HG02642 (cell line): ENCODE measurements around the gene SLX9.
A peak's percentile ranks its signal among the peaks of the same experiment; 100 is the strongest.

Experiments
- ATAC-seq: cut with Tn5 transposase; IDR thresholded peaks from one replicate; pipeline ENCODE4 v1.9.1; 2021; ENCODE audit warnings: mild to moderate bottlenecking; ENCODE audit not compliant: unreplicated experiment, poor library complexity

The SLX9 gene

GRCh38 chr21:44939532-44940115, at the start of gene SLX9:
Gene SLX9 (plus strand): TSS chr21:44940029. CDS start chr21:44940058, 29 bp downstream.
- peak; percentile 75 for ATAC-seq

GRCh38 chr21:44890338-44890931, 49.4 kb upstream of the SLX9 start:
- ATAC-seq = no peak

- ATAC-seq = no peak
Observed at GRCh38 chr21:44890961-44891541, 48.8 kb upstream of the SLX9 start.

- no peak for ATAC-seq
Observed at GRCh38 chr21:44891631-44892031, 48.2 kb upstream of the SLX9 start.

GRCh38 chr21:44892095-44892494, 47.7 kb upstream of the SLX9 start:
- ATAC-seq = no peak

- ATAC-seq = peak; percentile 62
Observed at GRCh38 chr21:44892536-44893277, 47.1 kb upstream of the SLX9 start.

GRCh38 chr21:44893278-44893556, 46.6 kb upstream of the SLX9 start:
- peak; percentile 9 for ATAC-seq

GRCh38 chr21:44893948-44894656, 45.7 kb upstream of the SLX9 start:
- ATAC-seq = no peak

- no peak for ATAC-seq
Observed at GRCh38 chr21:44894687-44895302, 45.0 kb upstream of the SLX9 start.

- no peak for ATAC-seq
Observed at GRCh38 chr21:44895859-44896258, 44.0 kb upstream of the SLX9 start.

- ATAC-seq = no peak
Observed at GRCh38 chr21:44896561-44897286, 43.1 kb upstream of the SLX9 start.

GRCh38 chr21:44897326-44898010, 42.4 kb upstream of the SLX9 start:
- ATAC-seq = no peak

- no peak for ATAC-seq
Observed at GRCh38 chr21:44898011-44898488, 41.8 kb upstream of the SLX9 start.

GRCh38 chr21:44898851-44899767, 40.7 kb upstream of the SLX9 start:
- no peak for ATAC-seq

GRCh38 chr21:44899768-44900558, 39.9 kb upstream of the SLX9 start:
- ATAC-seq = no peak

- no peak for ATAC-seq
Observed at GRCh38 chr21:44900559-44901251, 39.1 kb upstream of the SLX9 start.
